Ovary (tissue), 9 donors: ENCODE data around the gene CYP8B1. TPM values are rescaled to one million over a fixed set of nuclear protein-coding genes. Genes with fewer than 3 reads are reported as not detected.
"Not testable (repeated sequence)": the region's sequence is repeated elsewhere in the genome, so short reads cannot be mapped to it uniquely, and the experiment has no call there.

ENCODE experiments used
- DNase-seq, 5 donors: peaks; one replicate each; pipeline ENCODE4 v3.0.0-alpha.2; 2019 to 2020
- H3K27ac ChIP-seq, 2 donors: fragments of 200-600 bp; one replicate each; pipeline versions ENCODE4 v1.5.1 to v1.8.0; 2019 to 2022
- H3K27me3 ChIP-seq: fragments of 200-600 bp; one replicate; pipeline ENCODE4 v1.8.0; 2022
- H3K36me3 ChIP-seq: fragments of 200-600 bp; sonication (generic); one replicate; pipeline ENCODE4 v1.5.1; 2019
- H3K4me1 ChIP-seq: one replicate; pipeline ENCODE4 v1.8.1; 2013; ENCODE audit warnings: mild to moderate bottlenecking, moderate library complexity; ENCODE audit not compliant: insufficient read depth
- H3K4me3 ChIP-seq: fragments of 200-600 bp; sonication (generic); one replicate; pipeline ENCODE4 v1.5.1; 2017
- H3K9me3 ChIP-seq, 2 donors: fragments of 200-600 bp in 1 of 2; sonication (generic) in 1 of 2; one replicate each; pipeline versions ENCODE4 v1.5.1 to v1.8.1; 2013 to 2019; ENCODE audit warnings: mild to moderate bottlenecking in 1 of 2, moderate library complexity in 1 of 2
- CTCF ChIP-seq, 3 donors: fragments of 450-650 bp in 2 of 3; fragments of 200-600 bp in 1 of 3; IDR thresholded peaks; one replicate each; pipeline versions ENCODE4 v1.5.1 to v1.8.0; 2016 to 2022; ENCODE audit warnings: antibody characterized with exemption in 3 of 3, mild to moderate bottlenecking in 1 of 3
- EP300 ChIP-seq: sonication (generic); formaldehyde crosslinking; IDR thresholded peaks from one replicate; pipeline ENCODE4 v1.6.1; 2017; ENCODE audit warnings: antibody characterized with exemption
- POLR2A ChIP-seq: fragments of 450-650 bp; IDR thresholded peaks from one replicate; pipeline ENCODE4 v1.6.1; 2017; ENCODE audit warnings: antibody characterized with exemption, mild to moderate bottlenecking, moderate library complexity
- WGBS, 3 donors: extraction: QIAGEN DNeasy Blood & Tissue Kit in 1 of 3; methylation state at CpG; one replicate each; pipeline versions ENCODE4 v1.1.5 to v1.1.7; 2013 to 2017; 5-methylcytosine and 5-hydroxymethylcytosine counted together
- intact Hi-C, 4 donors: fragments of 100-400 bp; cut with DNase I; formaldehyde crosslinking; loops; one replicate each; pipeline versions ENCODE4 v1.11.0 to v1.15.1; 2022 to 2023
- polyA plus RNA-seq, 2 donors: library from polyadenylated mRNA; stranded (reverse); fragments of 200-250 nt in 1 of 2; fragments of 350-450 nt in 1 of 2; fragmentation: Illumina TruSeq in 1 of 2; extraction: RNeasy Lipid Tissue Mini Kit (QIAGEN cat#74804) in 1 of 2; gene quantifications; one replicate each; pipeline ENCODE4 v1.2.3, GENCODE V29; 2013 to 2014
- total RNA-seq, 7 donors: library from RNA; depleted of rRNA in 2 of 7; stranded (reverse); fragments of >200 nt in 2 of 7; fragmentation: NEBNext Ultra II Directional in 3 of 7; extraction: Animal tissue kit (Norgen Biotek cat#: 25700) in 3 of 7; gene quantifications; one replicate each; pipeline versions ENCODE4 v1.1.0 to v1.2.4, GENCODE V29; 2016 to 2023
- donor health status: DM: no; HTN: no; CAD: no; lungs with moderate emphysema.
- donor health status: DM: no; HTN: no; CAD: no.
- donor health status: Bipolar disorder and iron deficiency.
- donor health status: DM: yes; HTN: yes; CAD: no.
- donor health status: DM: no; HTN: no; CAD: no.
- donor health status: DM: yes; HTN: yes; CAD: no.

The CYP8B1 gene
- total and polyA plus RNA-seq, 9 donors = 0.05 to 0.46 TPM; not detected in 7

DNA sequence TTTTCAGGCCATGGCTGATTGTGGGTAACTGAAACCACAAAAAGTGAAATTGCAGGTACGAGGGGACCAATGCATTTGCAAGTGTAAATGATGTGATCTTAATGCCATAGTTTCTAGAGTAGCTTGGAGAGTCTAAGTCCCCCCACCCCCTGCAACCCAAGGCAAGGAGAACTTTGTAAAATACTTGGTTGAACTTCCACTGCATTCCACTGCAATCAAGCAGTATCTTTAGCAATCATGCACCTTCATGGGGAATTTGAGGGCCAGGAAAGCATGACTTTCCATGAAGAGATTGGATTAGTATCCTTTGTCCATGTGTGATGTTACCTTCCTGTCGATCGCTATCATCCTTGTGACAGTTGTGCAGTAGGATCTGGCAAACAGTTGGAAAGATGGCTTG lies 11.4 kb upstream of the CYP8B1 start:
- no peaks in the 10 kb centered on the region for H3K4me1 ChIP-seq
- DNase-seq = no peak
- H3K27me3 ChIP-seq = no peaks in the 10 kb centered on the region
- TF ChIP-seq EP300 (no peak), POLR2A (no peak), CTCF (IDR thresholded peaks at IDR 0.05) (no peak)
- H3K9me3 ChIP-seq = no peaks in the 10 kb centered on the region
- WGBS, 3 donors = 86 to 88% (median 87%) methylated on average over 3 of the region's 3 CpGs
- no peak overlapping the region for H3K4me3 ChIP-seq
- intact Hi-C loops = no loop called here
- H3K36me3 ChIP-seq = no peaks in the 10 kb centered on the region
- H3K27ac ChIP-seq = no peak overlapping the region

GRCh38 chr3:42886294-42886822 lies 10.7 kb upstream of the CYP8B1 start:
- H3K9me3 ChIP-seq = no peaks in the 10 kb centered on the region
- no peaks in the 10 kb centered on the region for H3K4me1 ChIP-seq
- intact Hi-C loops = no loop called here
- no peak overlapping the region for H3K27ac ChIP-seq
- H3K4me3 ChIP-seq = no peak overlapping the region
- no peak for TF ChIP-seq EP300
- TF ChIP-seq POLR2A = no peak
- H3K27me3 ChIP-seq = no peaks in the 10 kb centered on the region
- WGBS, 3 donors = 71 to 82% (median 72%) methylated on average over 1 of the region's 1 CpG
- H3K36me3 ChIP-seq = no peaks in the 10 kb centered on the region
- DNase-seq = no peak

- H3K4me1 ChIP-seq = peaks cover 4% of the 10 kb centered on the region
- no peak overlapping the region for H3K27ac ChIP-seq
- WGBS, 3 donors = 72 to 90% (median 82%) methylated on average over 2 of the region's 2 CpGs
- H3K4me3 ChIP-seq = no peak overlapping the region
- DNase-seq = no peak
- H3K9me3 ChIP-seq = no peaks in the 10 kb centered on the region
- intact Hi-C loops = loop anchor here in 1 of 4 donors (5.0 kb wide), 1 partner anchor 102 kb away; no protein-coding TSS in a partner anchor
- H3K36me3 ChIP-seq = no peaks in the 10 kb centered on the region
- H3K27me3 ChIP-seq = no peaks in the 10 kb centered on the region
- no peak for TF ChIP-seq EP300
- TF ChIP-seq CTCF (IDR thresholded peaks at IDR 0.05) = no peak
- TF ChIP-seq POLR2A = no peak
Observed at GRCh38 chr3:42884324-42884723, 8.6 kb upstream of the CYP8B1 start.

DNA sequence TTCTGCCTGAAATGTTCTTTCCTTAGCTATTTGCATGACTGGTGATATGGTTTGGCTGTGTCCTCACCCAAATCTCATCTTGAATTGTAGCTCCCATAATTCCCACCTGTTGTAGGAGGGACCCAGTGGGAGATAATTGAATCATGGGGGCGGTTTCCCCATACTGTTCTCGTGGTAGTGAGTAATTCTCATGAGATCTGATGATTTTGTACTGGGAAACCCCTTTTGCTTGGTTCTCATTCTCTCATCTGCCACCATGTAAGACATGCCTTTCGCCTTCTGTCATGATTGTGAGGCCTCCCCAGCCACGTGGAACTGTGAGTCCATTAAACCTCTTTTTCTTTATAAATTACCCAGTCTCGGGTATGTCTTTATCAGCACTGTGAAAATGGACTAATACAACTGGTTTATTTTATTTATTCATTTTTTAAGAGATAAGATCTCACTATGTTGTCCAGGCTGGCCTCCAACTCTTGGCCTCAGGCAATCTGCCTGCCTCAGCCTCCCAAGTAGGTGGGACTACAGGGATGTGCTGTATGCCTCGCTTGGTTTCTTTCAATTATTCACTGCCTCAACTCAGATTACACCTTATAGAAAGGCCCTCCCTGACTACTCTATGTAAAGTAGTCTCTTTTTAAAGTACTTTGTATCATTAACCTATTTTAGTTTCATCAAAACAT lies 7.7 kb upstream of the CYP8B1 start:
- DNase-seq, H3K4me3 ChIP-seq, H3K4me1 ChIP-seq, H3K9me3 ChIP-seq, H3K27me3 ChIP-seq, H3K27ac ChIP-seq, H3K36me3 ChIP-seq: not testable (repeated sequence)
- 66 to 77% (median 69%) methylated on average over 6 of the region's 6 CpGs for WGBS, 3 donors
- intact Hi-C loops = loop anchor here in 1 of 4 donors (5.0 kb wide), 1 partner anchor 101 kb away; no protein-coding TSS in a partner anchor

DNA sequence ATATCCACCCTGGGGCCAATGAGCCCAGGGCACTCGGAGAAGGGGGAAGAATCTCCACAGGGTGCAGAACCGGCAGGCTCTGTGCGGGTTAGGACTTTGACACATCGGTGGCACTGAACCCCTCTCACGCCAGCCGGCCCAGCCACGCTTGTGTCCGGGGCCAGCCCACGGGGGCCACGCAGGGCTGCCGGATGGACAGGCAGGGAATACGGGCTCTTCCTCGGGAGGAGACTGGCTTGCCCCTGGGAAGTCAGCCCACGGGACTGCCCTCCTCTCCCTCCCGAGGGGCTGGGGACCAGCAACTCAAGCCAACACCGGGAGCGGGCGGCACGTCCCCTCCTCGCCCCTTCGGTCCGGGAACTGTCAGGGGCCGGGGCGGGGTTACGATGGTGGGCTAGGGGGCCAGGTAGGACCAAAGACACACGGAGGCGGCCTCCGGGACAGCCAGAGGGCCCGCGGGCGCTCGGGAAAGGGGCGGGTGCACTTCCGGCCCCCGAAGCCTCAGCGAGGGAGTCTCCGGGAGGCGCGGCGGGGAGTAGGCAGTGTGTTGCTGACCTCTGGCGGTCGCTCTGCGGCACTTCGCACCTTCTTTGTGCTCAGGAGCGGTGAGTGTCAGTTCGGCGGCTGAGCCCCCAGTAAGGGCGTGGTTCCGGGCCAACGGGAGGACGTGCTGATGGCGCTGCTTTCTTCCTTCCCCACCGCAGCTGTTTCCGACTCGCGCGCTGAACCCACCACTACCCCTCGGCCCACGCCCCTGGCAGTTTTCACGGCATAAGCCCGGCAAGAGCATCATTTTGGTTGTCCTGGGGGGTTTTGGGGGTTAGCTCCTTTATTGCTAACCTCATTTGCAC lies 5.1 kb upstream of the CYP8B1 start:
- WGBS, 3 donors = 2 to 5% (median 5%) methylated on average over 43 to 61 of the region's 61 CpGs
- Histone ChIP-seq H3K36me3 (no peaks in the 10 kb centered on the region), H3K9me3 (no peaks in the 10 kb centered on the region), H3K27me3 (no peaks in the 10 kb centered on the region), H3K4me3 (peak overlapping the region; percentile 74), H3K27ac (peak overlapping the region; percentile 33 to 52), H3K4me1 (peaks cover 4% of the 10 kb centered on the region)
- intact Hi-C loops = loop anchor here in 3 of 4 donors (2.0 to 5.0 kb wide), 3 partner anchors 98 to 100 kb away; no protein-coding TSS in a partner anchor
- TF ChIP-seq CTCF (IDR thresholded peaks at IDR 0.05) (peak; percentile 83 to 90 (median 88)), EP300 (no peak), POLR2A (no peak)
- DNase-seq = peak; percentile 80 to 88 (median 86)
